SU-DHL-6 (cell line): ENCODE data around the gene ADAMTS14.

Experiments used
- CTCF ChIP-seq: fragments of 200-600 bp; sonication (generic); IDR thresholded peaks from one replicate; pipeline ENCODE4 v1.5.1; 2017; ENCODE audit warnings: antibody characterized with exemption, mild to moderate bottlenecking, low read length, moderate library complexity; ENCODE audit not compliant: insufficient read depth, poor library complexity, severe bottlenecking
- EZH2phosphoT487 ChIP-seq: fragments of 200-600 bp; sonication (generic), shearing (Covaris generic); conservative IDR thresholded peaks from 2 replicates; pipeline ENCODE4 v1.6.1; 2018; ENCODE audit warnings: mild to moderate bottlenecking, antibody characterized with exemption, low read length, moderate library complexity, mixed read lengths

- TF ChIP-seq CTCF (no peak), EZH2phosphoT487 (no peak)
These were observed 1.7 kb downstream of the ADAMTS14 start for GRCh38 chr10:70673929-70674559.
